GM21515 (cell line): ENCODE measurements around the gene CCDC136.

Source experiments
- ATAC-seq: cut with Tn5 transposase; IDR thresholded peaks from one replicate; pipeline ENCODE4 v1.9.1; 2021; ENCODE audit not compliant: unreplicated experiment

Gene CCDC136

GRCh38 chr7:128831178-128831993 is 39.6 kb downstream of the CCDC136 start:
- ATAC-seq: no peak

GRCh38 chr7:128831994-128832879 is 40.5 kb downstream of the CCDC136 start:
- ATAC-seq: no peak

DNA sequence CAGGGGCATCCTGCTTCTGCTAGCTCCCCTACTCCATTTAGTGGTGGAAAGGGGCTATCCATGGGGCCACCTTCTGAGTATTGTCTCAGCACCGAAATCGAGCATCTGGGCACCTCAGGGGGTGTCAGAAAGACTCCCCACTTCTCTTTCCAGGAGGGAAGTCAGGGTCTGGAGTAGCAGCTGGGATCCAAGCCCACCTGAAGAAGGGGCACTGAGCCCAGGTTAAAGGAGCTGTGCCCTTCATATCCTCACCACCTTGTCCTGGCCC is 41.0 kb downstream of the CCDC136 start:
- ATAC-seq: no peak

DNA sequence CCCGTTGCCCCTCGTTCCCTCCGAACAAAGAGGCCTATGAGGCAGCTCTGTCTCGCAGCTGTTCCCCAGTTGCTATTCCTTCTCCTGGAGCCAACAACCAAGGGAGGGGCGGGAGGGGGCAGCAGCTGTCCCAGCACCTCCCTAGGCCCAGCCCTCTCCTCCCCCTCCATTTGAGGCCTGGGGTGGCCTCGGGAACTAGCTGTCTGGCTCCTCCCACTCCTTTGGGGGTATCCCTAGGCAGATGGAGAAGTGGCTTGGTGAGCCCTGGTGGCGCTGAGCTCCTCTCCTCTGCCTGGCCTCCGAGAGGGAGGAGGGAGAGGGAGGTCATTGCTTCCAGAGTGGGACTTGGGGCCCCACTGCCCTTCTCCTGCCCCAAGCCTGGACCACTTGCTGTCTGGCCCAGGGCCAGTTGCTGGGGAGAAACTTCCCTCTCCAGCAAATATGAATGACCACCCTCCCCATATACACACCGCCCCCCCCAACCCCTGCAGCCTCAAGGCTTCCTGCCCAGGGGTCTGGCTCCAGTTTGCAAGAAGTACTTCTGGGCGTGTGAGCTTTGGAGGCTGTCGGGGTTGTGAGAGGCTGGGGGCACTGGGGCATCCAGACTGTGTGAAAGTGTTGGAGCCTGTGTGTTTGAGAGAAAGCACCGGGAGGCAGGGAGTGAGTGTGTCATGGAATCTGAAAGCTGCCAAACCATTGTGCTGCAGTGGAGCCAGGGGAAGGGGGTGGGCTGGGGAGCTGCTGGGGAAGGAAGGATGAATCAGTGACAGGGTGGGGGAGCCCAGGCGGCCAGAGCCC is 41.6 kb downstream of the CCDC136 start:
- no peak for ATAC-seq

DNA sequence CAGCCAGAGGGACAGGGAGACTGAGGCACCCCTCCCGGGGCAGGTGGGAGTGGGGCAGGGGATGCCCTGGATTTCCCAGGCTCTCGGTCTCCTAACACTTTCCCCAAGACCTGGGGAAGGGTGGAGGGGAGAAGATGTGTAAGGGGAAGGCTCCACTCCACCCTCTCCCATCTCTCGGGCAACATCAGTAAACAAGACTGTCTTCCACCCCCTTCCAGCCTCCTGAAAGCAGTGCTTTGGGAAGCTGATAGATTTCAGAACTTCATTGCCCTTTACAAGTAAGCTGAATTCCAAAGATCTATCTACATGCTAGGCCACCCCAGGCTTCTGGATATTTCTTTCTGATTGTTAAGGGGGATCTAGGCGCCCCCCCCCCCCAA is 42.2 kb downstream of the CCDC136 start:
- ATAC-seq: no peak

GRCh38 chr7:128835231-128835751 is 43.5 kb downstream of the CCDC136 start:
- no peak for ATAC-seq

DNA sequence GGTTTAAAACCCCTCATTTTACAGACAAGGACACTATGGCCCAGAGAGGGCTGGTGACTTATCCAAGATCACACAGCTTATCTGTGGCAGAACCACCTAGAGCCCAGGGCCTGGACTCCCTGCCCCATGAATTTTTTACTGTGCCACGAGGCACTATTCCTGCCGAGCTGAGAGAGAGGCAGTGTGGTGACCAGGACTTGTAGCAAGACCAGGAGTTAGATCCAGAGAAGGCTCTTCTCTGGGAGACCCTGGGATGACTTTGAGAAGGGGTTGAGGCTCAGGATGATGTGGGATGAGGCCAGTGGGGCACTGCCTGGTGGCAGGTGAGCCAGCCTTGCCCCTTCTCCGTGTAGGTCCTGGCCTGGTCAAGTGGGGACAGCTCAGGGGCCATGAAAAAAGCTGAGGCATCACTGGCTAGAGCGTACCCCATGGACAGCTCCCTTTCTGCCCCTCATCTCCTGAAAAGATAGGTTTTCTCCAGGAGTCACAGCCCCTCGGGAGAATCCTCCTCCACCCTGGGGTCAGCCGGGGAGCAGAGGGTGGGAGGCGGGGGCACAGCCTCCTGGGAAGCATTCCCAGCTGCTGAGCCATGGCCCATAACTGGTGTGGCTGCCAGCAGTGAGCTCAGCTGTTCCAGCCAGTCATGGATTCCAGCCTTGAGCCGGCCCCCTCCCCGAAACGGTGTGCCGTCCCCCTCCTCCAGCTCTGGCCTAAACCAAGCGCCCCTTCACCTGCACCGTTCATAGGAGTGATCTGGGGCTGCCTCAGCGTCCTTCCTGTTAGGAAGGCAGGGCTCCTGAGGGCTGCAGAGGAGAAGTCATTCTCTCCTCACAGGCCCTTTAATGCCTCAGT is 44.2 kb downstream of the CCDC136 start:
- no peak for ATAC-seq

- ATAC-seq: no peak
These were observed 45.1 kb downstream of the CCDC136 start for GRCh38 chr7:128836729-128837348.

DNA sequence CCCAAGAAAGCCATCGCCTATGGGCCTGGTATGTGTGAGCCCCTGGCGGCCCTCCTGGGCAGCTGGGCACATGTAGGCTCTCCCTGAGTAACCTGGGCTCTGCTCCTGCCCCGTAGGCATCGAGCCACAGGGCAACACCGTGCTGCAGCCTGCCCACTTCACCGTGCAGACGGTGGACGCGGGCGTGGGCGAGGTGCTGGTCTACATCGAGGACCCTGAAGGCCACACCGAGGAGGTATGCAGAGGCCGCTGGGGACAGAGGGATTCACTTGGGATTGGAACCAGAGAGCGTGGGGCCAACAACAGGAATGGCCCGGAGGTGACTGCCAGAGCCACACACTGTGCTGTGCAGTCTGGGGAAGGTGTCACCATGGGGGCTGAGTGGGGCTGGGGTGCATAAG is 45.8 kb downstream of the CCDC136 start:
- ATAC-seq: no peak

- ATAC-seq: no peak
These were observed 46.5 kb downstream of the CCDC136 start for GRCh38 chr7:128838109-128838779.

DNA sequence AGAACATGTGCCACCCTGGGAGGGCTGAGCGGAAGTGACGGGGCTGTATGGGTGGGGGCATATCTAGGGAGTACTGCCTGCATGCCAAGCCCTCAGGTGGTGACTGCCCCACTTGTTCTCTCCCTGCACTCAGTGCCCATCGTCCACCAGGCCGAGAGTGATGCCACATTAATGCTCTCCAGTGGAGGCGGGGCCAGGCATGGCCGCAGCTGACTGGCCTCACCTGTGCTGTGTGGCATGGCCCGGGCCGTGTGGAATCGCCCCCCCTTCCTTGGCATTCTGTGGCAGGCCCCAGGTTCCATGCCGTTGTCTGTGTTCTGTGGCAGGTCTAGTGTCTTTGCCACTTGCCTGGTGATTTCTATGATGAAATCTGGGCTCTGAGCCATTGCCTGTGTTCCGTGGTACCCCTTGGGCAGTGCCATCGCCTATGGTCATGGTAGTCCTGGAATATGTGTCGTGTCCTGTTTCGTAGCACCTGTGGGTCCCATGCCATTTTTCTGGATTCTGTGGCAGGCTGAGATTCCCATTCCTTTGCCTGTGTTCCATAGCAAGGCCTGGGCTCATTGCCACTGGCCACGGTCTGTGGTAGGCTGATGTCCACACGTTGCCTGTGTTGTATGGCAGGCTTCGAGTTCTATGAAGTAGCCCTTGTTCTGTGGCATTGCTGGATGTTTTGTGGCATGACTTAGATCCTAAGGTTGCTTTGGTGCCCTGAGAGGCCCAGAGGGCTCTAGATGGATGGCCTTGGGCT is 47.4 kb downstream of the CCDC136 start:
- no peak for ATAC-seq

GRCh38 chr7:128839751-128840177 is 48.0 kb downstream of the CCDC136 start:
- no peak for ATAC-seq

DNA sequence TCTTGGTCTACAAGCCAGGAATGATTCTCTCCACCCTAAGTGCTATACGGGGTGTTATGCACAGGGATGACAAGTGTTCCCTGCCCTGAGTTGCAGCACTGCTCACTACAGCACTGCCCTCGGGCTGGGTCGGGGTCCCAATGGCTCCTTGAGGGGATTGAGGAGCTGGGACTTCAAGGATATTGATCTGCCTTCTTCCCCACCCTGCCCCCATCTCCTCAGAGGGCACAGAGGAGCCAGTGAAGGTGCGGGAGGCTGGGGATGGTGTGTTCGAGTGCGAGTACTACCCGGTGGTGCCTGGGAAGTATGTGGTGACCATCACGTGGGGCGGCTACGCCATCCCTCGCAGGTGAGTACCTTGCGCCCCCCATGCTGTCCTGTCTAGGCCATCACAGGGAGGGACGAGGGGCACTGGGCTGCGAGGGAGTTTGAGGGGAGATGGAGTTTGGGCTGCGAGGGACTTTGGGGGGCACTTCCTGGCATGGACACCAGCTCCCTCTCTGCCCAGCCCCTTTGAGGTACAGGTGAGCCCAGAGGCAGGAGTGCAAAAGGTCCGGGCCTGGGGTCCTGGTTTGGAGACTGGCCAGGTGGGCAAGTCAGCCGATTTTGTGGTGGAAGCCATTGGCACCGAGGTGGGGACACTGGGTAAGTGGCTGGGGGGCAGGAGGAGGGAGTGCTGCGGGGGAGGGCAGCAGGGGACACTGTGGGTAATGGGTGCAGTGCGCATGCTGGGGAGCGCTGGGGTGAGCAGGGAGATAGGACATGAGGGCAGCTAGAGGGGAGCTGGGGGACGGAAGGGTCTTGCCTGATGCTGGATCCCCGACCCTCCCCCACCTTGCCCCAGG is 48.8 kb downstream of the CCDC136 start:
- ATAC-seq: no peak

GRCh38 chr7:128841171-128841690 is 49.5 kb downstream of the CCDC136 start:
- no peak for ATAC-seq

GRCh38 chr7:128841921-128842673 is 50.3 kb downstream of the CCDC136 start:
- no peak for ATAC-seq

DNA sequence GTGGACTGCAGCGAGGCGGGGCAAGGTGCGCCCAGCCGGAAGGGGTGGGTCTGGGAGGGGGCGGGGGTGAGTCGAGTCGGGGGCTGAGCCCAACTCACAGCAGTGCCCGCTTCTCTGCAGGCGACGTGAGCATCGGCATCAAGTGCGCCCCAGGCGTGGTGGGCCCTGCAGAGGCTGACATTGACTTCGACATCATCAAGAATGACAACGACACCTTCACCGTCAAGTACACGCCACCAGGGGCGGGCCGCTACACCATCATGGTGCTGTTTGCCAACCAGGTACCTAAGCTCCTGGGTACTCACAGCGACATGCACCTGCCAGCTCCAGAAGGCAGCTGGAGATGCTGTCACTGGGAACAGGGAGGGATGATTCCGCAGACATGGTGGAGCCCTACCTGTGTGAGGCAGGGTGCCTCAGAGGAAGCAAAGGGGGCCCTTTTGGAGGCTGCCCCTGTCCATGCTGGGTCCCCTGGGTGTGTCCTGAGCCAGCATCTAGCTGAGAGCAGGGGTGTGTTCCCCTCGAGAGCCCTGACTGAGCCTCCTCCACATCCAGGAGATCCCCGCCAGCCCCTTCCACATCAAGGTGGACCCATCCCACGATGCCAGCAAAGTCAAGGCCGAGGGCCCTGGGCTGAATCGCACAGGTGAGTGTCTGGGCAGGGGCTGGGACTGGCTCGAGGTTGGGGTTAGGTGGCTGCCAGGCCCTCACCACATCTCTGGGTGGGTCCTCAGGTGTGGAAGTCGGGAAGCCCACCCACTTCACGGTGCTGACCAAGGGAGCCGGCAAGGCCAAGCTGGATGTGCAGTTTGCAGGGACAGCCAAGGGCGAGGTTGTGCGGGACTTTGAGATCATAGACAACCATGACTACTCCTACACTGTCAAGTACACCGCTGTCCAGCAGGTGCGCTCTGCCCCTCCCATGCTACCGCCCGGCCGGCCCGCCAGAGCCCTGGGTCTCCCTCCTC is 51.2 kb downstream of the CCDC136 start:
- no peak for ATAC-seq
